Activated CD8-positive, alpha-beta memory T cell treated with anti-CD3 and anti-CD28 coated beads, Interleukin-2, amount 50 U/mL, for 24 hours (primary cell): ENCODE data around the gene CIAO3.

ENCODE experiments used
- DNase-seq: peaks from one replicate; pipeline ENCODE4 v3.0.0-alpha.2; 2020; ENCODE audit errors: extremely low read depth

The CIAO3 gene

GRCh38 chr16:734981-735881, 5.6 kb downstream of the CIAO3 start:
- no peak for DNase-seq

DNA sequence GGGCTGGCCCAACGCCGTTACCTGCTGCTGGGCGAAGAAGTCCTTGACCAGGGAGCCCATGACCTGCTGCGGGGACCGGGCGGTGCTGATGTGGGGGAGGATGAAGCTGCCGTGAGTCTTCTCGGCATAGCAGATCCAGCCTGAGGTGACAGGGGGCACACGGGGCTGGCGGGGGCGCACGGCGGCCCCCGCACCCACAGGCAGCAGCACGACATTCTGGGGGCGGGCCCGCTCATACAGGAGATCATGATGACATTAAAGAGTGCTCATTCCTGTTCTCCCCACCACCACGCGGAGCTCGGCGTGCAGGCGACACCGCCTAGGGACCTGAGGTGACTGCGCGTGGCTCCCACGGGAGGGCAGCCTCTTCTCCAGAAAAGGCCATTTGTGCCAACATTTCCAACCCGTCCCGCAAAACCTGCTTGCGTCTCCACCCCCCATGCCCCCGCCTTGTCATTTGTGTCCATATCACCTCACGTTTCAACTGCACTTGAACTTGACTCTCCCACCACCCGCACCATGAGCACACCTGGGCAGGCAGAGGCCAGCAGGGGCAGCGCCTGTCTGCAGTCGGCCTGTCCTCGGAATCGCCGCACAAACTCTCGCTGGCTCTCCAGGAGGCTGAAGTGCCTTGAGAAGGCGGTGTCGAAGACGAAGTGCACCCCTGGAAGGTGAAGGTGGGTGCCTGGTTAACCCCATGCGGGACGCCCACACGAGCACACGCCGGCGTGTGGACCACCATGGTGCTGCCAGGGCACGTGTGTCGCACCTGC, 6.4 kb downstream of the CIAO3 start:
- no peak for DNase-seq

DNA sequence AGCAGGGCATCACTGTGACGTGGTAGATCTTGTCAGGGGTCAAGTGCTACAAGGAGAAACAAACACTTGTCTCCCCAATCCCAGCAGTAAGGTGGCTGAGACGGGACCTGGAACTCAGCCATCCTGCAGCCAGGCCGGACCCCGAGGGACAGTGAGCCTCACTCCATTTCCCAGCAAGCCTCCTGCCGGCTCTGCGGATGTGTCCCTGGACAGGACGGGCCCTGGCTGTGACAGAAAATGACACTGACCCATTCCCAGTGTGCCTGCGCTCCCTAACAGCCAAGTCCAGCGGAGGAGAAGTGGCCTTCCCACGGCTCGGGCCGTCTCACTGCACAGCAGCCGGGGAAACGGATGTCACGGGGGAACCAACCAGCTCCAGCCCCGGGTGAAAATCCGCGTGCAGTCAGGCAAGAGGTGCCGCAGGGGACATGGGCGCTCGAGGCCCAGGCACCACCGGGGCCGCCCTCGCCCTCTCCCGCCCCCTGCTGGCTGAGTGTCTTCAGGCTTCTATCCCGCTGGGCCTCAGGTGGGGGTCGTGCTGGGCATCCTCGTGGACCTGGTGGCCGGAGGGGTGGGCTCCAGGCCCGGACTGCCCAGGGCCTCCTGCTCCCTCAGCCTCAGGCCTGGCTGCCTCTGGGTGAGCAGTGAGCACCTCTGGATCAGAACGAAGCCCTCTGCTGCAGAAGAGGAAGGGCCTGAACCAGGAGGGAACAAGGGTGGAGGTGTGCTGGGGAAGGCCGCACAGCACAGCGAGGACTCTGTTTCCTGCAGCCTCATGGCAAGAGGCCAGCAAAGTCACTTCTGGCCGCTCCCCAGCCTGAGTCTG, 7.2 kb downstream of the CIAO3 start:
- no peak for DNase-seq

DNA sequence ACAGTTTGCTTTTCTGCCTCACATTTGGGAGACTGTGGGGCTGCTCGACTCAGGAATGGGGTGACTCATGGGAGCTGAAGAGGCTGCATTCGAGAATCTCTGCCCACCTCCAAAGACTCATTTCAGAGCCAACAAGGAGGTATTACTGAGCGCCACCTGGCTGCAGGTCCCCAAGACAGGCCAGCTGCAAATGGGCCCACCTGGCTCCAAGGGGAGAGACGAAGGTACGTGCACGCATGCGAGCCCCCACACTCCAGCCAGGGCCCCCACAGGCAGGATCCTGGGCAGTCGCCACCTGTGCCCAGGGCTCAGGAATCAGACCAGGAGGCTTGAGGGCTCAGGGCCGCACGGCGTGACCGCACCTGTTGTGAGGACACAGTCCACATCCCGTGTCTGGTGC, 7.9 kb downstream of the CIAO3 start:
- no peak for DNase-seq

GRCh38 chr16:732332-732731, 8.5 kb downstream of the CIAO3 start:
- DNase-seq, result no peak

- DNase-seq, result no peak
These were observed 9.9 kb downstream of the CIAO3 start for GRCh38 chr16:730666-731509.

GRCh38 chr16:729768-730665, 10.8 kb downstream of the CIAO3 start:
- DNase-seq, result no peak

- DNase-seq, result no peak
These were observed 11.7 kb downstream of the CIAO3 start for GRCh38 chr16:728890-729744.

GRCh38 chr16:728131-728889, 12.5 kb downstream of the CIAO3 start:
- DNase-seq, result no peak

DNA sequence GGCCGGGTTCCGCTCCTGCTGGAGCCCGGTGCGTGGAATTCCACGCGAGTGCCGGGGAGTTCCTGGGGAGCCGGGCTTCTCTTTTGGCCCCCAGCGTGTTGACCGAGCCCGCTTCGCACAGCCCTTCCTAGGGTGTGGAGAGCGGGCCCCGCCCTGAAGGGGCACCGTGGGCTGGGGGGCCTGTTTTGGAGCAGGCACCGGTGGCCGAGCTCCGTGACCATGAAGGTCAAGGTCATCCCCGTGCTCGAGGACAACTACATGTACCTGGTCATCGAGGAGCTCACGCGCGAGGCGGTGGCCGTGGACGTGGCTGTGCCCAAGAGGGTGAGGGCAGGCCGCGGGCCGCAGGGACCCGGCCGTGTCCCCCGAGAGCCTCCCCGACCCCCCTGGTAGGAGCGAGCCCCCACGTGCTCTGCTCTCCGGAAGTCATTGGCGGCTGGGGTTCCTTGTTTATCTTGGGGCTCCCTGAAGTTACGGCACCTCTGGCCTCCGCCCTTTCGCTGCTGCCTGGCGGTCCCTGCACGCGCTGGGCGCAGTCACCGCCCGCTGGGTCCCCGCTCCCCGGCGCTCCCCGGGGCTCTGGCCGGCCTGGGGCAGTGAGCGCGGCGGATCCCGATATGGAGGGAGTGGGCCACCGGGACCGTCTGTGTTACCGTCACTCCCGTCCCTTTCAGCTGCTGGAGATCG, 13.4 kb downstream of the CIAO3 start:
- no peak for DNase-seq

- DNase-seq, result no peak
These were observed 14.1 kb downstream of the CIAO3 start, which contains the start of the genes CCDC78 and HAGHL for GRCh38 chr16:726438-727290. Gene CCDC78, minus strand, starts transcription at chr16:726443. Its CDS starts 76 bp downstream, at chr16:726367. Gene HAGHL, plus strand, starts transcription at chr16:727106. Its CDS starts 404 bp downstream, at chr16:727510.

DNA sequence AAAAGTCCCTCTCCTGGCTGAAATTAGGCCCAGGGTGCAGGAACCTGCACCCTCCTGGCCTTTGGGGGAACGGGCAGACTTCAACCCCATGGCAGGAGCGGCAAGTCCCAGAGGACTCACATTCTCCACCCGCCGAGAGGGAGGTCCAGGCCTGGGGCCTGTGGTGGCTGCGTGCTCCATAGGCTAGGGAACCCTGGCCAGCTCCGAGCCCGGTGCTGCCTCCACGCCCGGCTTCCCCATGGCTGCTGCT, 14.7 kb downstream of the CIAO3 start:
- DNase-seq, result no peak

GRCh38 chr16:725463-726187, 15.2 kb downstream of the CIAO3 start:
- no peak for DNase-seq

DNA sequence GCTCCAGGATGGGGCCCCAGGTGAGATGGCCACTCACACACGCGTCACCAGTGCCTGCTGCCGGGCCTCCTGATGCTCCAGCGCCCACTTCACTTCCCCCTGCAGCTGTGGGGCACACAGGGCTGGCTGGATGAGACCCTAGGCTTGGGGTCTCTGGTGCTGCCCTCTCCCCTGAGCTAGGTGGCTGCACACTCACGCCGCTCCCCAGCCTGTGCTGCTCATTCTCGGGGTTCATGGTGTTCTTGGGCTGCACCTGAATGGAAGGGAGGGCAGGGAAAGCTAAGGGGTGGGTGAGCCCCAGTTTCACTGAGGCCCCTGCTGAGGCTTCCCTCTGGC, 15.8 kb downstream of the CIAO3 start:
- DNase-seq, result no peak

DNA sequence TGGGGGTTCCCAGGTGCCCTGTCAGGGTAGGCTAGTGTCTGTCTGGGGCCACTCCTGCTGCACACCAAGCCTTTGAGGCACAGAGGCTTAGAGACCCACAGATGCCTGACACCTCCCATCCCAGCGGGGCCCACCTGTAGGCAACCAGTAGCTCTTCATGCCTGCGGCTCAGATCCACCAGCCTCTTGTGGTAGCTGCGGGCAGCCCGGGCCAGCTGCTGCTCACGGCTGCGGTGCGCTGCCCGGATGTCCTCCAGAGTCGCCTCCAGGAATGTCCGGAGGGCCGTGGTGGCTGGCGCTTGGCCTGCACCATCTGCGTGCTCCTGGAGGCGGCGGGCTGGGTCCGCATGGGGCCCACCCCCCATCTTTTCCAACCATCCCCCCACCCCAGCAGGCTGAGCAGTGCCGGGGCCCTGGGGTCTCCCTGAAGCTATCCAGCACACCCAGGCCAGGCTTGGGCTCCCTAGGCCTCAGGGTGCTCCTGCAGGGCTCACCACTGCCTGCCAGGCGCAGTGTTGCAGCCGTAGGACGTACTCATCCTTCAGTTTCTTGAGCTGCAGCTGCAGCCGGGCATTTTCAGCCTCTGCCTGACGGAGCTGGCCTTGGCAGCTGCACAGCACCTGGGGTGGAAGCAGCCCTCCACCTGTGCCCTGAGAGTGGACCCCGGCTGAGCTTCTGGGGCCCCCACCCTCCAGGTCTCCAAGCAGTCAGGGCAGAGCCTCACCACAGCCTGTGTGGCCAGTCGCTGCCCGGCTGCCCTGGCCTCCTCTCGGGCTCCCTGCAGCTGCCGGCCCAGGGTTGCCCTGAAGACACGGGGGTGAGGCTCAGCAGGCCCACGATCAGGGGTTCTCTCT, 16.4 kb downstream of the CIAO3 start:
- DNase-seq, result no peak

GRCh38 chr16:723695-724094, 17.1 kb downstream of the CIAO3 start:
- DNase-seq, result no peak
